Lower leg skin (tissue), 4 donors: ENCODE results near the gene PTPRC. TPM values are rescaled to one million over a fixed set of nuclear protein-coding genes. Genes with fewer than 3 reads are reported as not detected.

ENCODE experiments used
- DNase-seq, 2 donors: peaks; one replicate each; pipeline ENCODE4 v3.0.0-alpha.2; 2019; ENCODE audit warnings: low spot score in 2 of 2
- H3K4me3 ChIP-seq: fragments of 200-600 bp; sonication (generic); 2 replicates; pipeline ENCODE4 v1.5.1; 2017; ENCODE audit warnings: mild to moderate bottlenecking, low read depth; ENCODE audit not compliant: poor library complexity, severe bottlenecking
- POLR2A ChIP-seq, 2 donors: fragments of 450-650 bp; IDR thresholded peaks; one replicate each; pipeline ENCODE4 v1.6.1; 2016 to 2017; ENCODE audit warnings: antibody characterized with exemption in 2 of 2, mild to moderate bottlenecking in 1 of 2, moderate library complexity in 1 of 2
- WGBS, 2 donors: methylation state at CpG; one replicate each; pipeline ENCODE4 v1.1.5; 2018; 5-methylcytosine and 5-hydroxymethylcytosine counted together
- intact Hi-C: fragments of 100-400 bp; cut with DNase I; formaldehyde crosslinking; loops from one replicate; pipeline ENCODE4 v1.15.0; 2023; ENCODE audit warnings: low total_unique reads
- total RNA-seq, 4 donors: library from RNA; depleted of rRNA; stranded (reverse); fragments of >200 nt; gene quantifications; one replicate each; pipeline ENCODE4 v1.1.0, GENCODE V29; 2016
- TF ChIP-seq, protein P1 (sequence below), 3 donors: fragments of 450-650 bp; IDR thresholded peaks; one replicate each; pipeline ENCODE4 v1.5.1; 2016; ENCODE audit warnings: antibody characterized with exemption in 3 of 3, mild to moderate bottlenecking in 3 of 3, moderate library complexity in 2 of 3

The PTPRC gene
- total RNA-seq, 4 donors from 2014 or later = 4.0 to 8.3 (median 4.7) TPM

DNA sequence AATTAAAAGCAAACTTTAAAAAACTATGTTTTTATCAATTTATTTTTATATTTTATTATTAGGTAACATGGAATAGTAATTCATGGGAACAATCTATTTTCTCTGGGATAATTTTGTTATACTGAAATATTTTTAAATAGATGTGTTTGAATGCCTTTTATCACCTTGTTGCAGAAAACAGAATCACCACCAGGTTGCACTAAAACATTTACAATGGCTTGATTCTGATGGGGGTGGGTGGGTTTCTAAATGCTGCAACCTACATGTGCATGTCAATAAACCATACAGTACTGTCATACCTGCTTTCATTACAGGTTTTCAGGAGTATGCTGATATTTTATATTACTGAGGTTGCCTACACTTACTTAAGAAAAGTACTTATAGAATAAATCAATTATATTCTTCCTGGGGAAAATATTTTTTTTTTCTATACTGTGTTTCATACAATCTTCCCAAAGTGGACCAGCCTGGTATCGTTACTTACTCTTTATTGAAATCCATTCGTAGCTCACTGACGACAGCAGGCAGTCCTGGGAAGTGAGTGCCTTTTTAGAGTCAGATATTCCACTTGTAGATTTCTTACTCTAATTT lies 132.8 kb downstream of the PTPRC start:
- 74 to 86% methylated on average over 3 of the region's 3 CpGs for WGBS, 2 donors
- H3K4me3 ChIP-seq = no peak overlapping the region
- intact Hi-C loops = no loop called here
- DNase-seq = no peak
- TF ChIP-seq, protein P1, sequence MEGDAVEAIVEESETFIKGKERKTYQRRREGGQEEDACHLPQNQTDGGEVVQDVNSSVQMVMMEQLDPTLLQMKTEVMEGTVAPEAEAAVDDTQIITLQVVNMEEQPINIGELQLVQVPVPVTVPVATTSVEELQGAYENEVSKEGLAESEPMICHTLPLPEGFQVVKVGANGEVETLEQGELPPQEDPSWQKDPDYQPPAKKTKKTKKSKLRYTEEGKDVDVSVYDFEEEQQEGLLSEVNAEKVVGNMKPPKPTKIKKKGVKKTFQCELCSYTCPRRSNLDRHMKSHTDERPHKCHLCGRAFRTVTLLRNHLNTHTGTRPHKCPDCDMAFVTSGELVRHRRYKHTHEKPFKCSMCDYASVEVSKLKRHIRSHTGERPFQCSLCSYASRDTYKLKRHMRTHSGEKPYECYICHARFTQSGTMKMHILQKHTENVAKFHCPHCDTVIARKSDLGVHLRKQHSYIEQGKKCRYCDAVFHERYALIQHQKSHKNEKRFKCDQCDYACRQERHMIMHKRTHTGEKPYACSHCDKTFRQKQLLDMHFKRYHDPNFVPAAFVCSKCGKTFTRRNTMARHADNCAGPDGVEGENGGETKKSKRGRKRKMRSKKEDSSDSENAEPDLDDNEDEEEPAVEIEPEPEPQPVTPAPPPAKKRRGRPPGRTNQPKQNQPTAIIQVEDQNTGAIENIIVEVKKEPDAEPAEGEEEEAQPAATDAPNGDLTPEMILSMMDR (IDR thresholded peaks at IDR 0.05) = no peak
- TF ChIP-seq POLR2A (IDR thresholded peaks at IDR 0.05) = no peak

DNA sequence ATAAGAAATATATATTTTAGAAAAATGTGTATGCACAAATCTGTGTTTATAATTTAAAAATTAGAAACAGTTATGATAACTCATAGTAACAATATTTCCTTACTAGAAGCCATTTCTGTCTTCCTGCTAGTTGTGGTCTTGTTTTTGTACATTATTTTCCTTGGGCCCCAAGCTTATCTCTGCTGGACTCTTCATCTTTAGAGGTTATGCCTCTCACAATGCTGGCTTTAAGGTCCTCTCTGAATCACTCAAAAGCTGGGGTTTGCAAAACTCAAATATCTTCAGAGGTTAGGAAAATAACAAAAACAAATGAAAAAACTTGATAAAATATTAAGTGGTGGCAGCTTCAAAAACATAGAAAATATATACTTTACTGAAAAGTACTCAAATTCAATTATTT lies 133.8 kb downstream of the PTPRC start:
- DNase-seq = no peak
- TF ChIP-seq, protein P1 (IDR thresholded peaks at IDR 0.05) = no peak
- no peak for TF ChIP-seq POLR2A (IDR thresholded peaks at IDR 0.05)
- intact Hi-C loops = no loop called here
- H3K4me3 ChIP-seq = no peak overlapping the region

DNA sequence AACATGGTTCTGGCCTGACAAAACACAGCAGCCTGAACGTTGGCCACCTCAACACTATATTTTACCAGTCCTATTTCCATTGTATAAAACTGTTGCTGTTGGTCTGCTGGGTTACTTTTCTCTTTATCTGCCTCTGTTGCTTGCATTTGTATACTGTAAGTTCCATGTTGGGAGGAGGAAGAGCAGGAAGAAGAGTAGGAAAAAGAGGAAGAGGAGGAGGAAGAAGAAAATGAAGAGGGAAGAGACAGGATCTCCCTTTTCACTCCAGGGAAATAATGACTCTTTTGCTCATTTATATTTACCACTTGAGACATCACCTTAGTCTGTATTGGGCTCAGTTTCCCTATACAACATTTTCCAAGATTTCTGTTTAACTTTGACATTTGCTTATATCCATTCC lies 134.2 kb downstream of the PTPRC start:
- no peak for DNase-seq
- intact Hi-C loops = no loop called here
- H3K4me3 ChIP-seq = no peak overlapping the region
- TF ChIP-seq, protein P1 (IDR thresholded peaks at IDR 0.05) = no peak
- no peak for TF ChIP-seq POLR2A (IDR thresholded peaks at IDR 0.05)
- 76 to 83% methylated on average over 1 of the region's 1 CpG for WGBS, 2 donors

DNA sequence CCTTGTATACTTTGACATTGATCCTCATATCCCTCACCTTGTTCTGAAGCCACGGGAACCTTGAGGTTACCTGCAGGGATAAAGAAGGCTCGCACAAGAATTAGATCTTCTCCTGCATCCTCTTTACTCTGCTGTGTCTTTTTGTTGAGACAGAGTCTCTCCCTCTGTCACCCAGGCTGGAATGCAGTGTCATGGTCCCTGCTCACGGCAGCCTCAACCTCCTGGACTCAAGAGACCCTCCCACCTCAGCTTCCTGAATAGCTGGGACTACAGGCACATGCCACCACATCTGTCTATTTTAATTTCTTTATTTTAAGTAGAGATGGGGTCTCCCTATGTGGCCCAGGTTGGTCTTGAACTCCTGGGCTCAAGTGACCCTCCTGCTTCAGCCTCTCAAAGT lies 134.7 kb downstream of the PTPRC start:
- intact Hi-C loops = no loop called here
- TF ChIP-seq, protein P1 (IDR thresholded peaks at IDR 0.05) = no peak
- TF ChIP-seq POLR2A (IDR thresholded peaks at IDR 0.05) = no peak
- DNase-seq = no peak
- H3K4me3 ChIP-seq = no peak overlapping the region
- WGBS, 2 donors = 88 to 96% methylated on average over 3 of the region's 3 CpGs

DNA sequence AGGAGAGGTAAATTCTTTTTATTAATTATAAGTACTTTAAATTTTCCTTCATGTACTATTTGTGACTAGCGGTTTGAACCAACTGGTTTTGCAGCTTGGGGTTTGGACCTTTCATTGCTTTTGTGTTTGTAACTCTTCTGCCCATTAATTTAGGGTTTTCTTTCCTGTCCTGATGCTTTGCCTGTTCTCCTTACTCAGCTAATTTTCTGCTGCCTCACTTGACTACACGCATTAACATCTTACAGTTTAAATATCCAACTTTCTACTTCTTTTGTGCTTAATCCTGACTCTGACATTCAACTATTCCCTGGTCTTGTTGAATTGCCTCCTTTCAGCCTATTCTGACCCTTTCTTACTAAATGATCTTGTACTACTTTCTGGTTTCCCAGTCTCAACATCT lies 135.6 kb downstream of the PTPRC start:
- intact Hi-C loops = no loop called here
- WGBS, 2 donors = 73 to 83% methylated on average over 2 of the region's 2 CpGs
- no peak overlapping the region for H3K4me3 ChIP-seq
- TF ChIP-seq, protein P1 (IDR thresholded peaks at IDR 0.05) = no peak
- no peak for TF ChIP-seq POLR2A (IDR thresholded peaks at IDR 0.05)
- no peak for DNase-seq

DNA sequence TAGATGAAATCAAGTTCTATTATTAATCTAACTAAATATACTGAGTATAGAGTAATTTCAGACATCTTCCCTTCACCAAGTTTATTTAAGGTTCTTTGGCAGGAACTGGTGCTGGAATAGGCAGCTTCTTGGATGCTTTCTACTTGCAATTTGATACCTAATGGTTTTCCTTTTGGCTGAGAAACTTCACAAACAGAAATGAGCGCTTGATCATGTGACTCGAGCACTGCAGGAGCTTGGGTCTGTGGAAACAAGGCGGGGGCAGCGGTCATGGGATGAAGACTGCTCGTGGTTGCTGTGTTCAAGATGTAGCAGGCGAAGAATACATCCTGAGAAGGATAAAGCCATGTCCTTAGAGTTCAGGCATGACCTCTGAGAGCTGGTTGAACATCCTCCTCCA lies 136.8 kb downstream of the PTPRC start:
- no peak overlapping the region for H3K4me3 ChIP-seq
- WGBS, 2 donors = 93 to 94% methylated on average over 6 of the region's 6 CpGs
- intact Hi-C loops = no loop called here
- DNase-seq = no peak
- TF ChIP-seq POLR2A (IDR thresholded peaks at IDR 0.05) = no peak
- TF ChIP-seq, protein P1 (IDR thresholded peaks at IDR 0.05) = no peak
